ENCODE measurements around the gene TMBIM4.
"Not testable (repeated sequence)": the region's sequence is repeated elsewhere in the genome, so short reads cannot be mapped to it uniquely, and the experiment has no call there.

Gene TMBIM4

GRCh38 chr12:66182956-66183355 is 13.2 kb upstream of the TMBIM4 start:
- no peak for DNase-seq

GRCh38 chr12:66176105-66176900 is 6.5 kb upstream of the TMBIM4 start:
- DNase-seq = no peak

GRCh38 chr12:66174391-66175325 is 4.9 kb upstream of the TMBIM4 start:
- not testable (repeated sequence) for DNase-seq

DNA sequence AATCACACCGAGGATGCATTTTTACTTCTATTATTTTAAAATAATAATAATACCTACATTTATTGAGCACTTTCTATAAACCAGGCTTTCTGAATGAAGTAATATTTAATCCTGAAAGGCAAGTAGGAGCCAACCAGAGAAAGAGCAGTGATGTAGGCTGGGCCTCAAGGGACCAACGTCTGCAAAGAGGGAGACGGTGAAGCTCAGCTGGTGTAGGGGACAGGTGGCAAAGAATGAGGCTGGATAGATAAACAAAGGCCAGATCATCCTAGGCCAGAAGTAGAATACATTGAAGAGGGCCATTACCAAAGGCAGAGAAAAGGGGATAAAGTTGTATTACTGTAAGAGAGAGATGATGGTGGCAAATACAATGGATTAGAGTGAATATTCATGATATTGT is 810 bp upstream of the TMBIM4 start:
- no peak for DNase-seq

DNA sequence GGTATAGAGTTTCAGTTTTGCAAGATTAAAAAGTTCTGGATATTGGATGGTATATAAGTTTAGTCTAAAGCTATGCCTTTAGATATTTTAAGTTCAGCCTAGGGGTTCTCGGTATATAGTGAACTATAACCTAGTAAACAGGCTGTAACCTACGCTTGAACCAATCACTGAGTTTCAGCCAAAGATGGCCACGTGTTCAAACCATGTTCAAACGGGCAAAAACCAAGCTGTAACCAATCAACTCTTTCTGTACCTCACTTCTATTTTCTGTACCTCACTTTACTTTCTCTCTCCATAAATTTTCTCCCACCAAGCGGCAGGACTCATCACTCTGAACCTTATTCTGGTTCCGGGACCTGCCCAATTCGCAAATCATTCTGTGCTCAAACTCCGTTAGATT is 1.4 kb downstream of the TMBIM4 start:
- no peak for DNase-seq

GRCh38 chr12:66166561-66166960 is 3.2 kb downstream of the TMBIM4 start:
- DNase-seq = no peak

GRCh38 chr12:66165141-66165540 is 4.7 kb downstream of the TMBIM4 start:
- no peak for DNase-seq

DNA sequence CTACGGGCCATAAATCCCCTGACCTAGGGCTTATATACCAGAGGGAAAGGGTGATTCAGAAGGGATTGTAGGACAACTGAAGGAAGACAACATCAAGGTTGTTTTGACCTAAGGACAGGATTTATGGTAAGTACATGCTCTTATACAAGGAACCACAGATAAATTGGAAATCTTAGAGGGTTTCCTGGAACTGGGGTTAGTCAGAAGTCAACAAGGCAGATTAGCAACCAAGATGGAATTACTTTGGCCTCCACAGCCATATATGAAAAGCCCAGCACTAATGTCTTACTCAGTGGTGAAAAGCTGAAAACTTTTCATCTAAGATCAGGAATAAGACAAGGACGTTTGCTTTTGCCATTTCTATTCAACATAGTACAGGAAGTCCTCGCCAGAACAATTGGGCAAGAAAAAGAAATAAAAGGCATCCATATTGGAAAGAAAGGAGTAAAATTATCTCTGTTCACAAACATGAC is 5.4 kb downstream of the TMBIM4 start:
- DNase-seq = no peak

DNA sequence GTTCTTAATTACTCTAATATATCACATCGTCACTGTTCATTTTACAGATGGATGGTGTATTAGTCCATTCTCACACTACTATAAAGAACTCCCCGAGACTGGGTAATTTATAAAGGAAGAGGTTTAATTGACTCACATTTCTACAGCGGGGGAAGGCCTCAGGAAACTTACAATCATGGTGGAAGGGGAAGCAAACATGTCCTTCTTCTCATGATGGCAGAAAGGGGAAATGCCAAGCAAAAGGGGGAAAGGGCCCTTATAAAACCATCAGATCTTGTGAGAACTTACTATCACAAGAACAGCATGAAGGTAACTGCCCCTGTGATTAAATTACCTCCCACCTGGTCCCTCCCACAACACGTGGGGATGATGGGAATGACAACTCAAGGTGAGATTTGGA is 6.5 kb downstream of the TMBIM4 start:
- no peak for DNase-seq

GRCh38 chr12:66162701-66163100 is 7.1 kb downstream of the TMBIM4 start:
- no peak for DNase-seq

GRCh38 chr12:66160704-66161103 is 9.1 kb downstream of the TMBIM4 start:
- DNase-seq = no peak

- DNase-seq = no peak
These were observed 10.7 kb downstream of the TMBIM4 start for GRCh38 chr12:66159123-66159522.

- DNase-seq = no peak
These were observed 13.1 kb downstream of the TMBIM4 start for GRCh38 chr12:66156654-66157053.

- no peak for DNase-seq
These were observed 15.0 kb downstream of the TMBIM4 start for GRCh38 chr12:66154776-66155175.

DNA sequence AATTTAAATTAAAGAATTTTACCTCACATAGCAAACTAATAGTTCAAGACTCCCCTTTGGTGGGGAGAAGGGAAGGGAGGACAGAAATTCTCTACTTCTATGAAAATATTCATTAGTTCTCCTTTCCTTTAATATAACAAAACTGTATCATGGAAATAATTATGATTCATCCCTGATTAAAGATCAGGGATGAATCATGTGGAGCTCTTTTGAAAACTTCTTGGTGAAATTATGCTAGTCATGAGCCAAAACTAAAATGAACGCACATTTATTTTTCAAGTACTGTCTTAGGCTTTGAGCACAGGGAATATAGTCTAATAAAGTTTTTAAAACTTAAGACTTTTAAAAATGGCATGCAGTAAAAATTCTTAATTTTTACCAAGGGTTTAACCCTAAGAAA is 17.1 kb downstream of the TMBIM4 start:
- DNase-seq = no peak

- DNase-seq = no peak
These were observed 19.9 kb downstream of the TMBIM4 start for GRCh38 chr12:66149702-66150398.

- no peak for DNase-seq
These were observed 24.7 kb downstream of the TMBIM4 start for GRCh38 chr12:66144791-66145754.

- DNase-seq = no peak
These were observed 25.9 kb downstream of the TMBIM4 start for GRCh38 chr12:66143868-66144267.

- DNase-seq = no peak
These were observed 27.0 kb downstream of the TMBIM4 start for GRCh38 chr12:66142826-66143225.

- DNase-seq = no peak
These were observed 28.5 kb downstream of the TMBIM4 start for GRCh38 chr12:66141299-66141698.

DNA sequence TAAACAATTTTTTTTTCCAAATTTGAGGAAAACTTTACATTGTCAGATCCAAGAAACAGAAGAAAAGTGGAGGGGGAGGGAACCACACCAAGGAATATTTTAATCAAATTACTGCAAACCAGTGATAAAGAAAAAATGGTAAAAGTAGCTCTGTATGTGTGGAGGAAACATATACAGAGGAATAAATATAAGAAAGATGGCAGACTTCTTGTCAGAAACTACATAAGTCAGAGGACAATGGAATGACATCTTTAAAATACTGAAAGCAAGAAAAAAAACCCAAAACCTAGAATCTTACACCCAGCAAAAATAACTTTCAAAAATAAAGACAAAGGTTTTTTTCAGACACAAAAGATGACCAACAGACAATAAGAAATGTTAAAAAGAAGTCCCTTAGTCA is 29.1 kb downstream of the TMBIM4 start:
- DNase-seq = no peak

DNA sequence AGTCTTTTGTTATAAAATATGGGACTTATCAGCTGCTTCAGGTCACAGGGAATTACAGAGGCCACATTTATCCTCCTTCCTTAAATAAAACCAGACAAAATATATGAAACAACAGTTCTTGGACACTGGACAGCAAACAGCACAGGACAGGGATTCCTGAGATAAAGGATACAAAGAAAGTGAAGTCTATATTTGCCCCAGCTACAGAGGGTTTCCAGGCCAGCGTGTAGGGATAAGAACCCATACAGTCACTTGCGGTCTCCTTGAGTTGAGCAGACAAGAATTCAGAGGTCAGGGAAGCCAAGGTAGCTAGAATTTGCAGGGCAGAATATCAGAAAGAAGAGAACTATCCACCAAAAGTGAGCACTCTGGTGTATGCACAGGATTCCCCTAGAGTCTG is 30.5 kb downstream of the TMBIM4 start:
- DNase-seq = no peak
